ENCODE results near the gene SEMA4A.
"Not testable (repeated sequence)": the region's sequence is repeated elsewhere in the genome, so short reads cannot be mapped to it uniquely, and the experiment has no call there.

Gene SEMA4A

DNA sequence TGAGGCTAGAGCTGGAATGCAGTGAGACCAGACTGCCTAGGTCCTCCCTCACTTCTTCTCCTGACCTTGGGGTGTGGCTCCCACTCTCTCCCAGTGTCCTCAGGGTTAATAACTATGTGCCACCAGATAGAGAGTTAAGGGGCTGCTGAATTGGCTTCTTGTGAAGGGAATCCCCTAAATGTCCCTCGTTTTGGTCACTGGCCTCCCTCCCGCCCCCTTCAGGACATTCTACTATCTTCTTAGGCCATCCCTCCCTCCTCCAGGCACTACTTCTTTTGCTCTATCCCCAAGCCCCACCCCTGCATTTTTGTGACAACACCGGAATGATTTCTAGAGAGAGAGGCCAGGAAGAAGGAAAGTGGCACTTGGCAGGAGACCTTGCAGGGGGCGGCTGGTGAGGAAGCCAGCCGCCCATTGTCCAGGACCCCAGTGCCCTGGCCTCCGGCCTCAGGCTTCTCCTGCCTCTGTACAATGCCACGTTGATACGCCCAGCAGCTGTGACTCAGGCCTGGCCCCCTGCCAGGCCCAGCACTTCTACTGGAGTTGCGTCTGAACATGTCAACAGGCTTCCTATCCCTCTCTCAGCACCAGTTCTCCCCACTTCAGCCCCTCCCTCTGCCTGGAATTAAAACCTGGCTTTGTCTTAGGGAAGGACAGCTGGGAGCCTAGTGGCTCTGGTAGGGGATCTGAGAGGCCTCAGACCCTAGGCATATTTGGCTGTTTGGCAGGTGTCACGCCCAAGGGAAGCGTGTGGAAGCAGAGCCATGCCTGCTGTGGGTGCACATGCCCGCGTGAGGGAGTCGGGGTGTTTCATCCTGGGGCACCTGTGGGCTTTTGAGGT, 29.8 kb upstream of the SEMA4A start:
- H3F3A ChIP-seq (ENCODE audit: control insufficient read depth, insufficient read depth): peaks cover 3% of the 10 kb centered on the region; the same call in 1 of the 2 replicates
- H3K36me3 ChIP-seq (ENCODE audit: control insufficient read depth, low read length): no peaks in the 10 kb centered on the region
- H3K4me3 ChIP-seq (ENCODE audit: low read length): no peak overlapping the region
- 0 out of 2 replicates have a peak, but pooled peaks cover 2% of the 10 kb centered on the region for H3K27me3 ChIP-seq (ENCODE audit: control insufficient read depth, low read length)
- peak overlapping the region; percentile 43 for H3K4me2 ChIP-seq (ENCODE audit: low read length)
- H3K27ac ChIP-seq (ENCODE audit: low read depth, low read length): no peak overlapping the region
- H3K4me1 ChIP-seq (ENCODE audit: control insufficient read depth, low read length): peaks cover 35% of the 10 kb centered on the region
- no peaks in the 10 kb centered on the region for H3K9me2 ChIP-seq (replicated peaks; ENCODE audit: control insufficient read depth, low read length)
- TF ChIP-seq, protein P1, sequence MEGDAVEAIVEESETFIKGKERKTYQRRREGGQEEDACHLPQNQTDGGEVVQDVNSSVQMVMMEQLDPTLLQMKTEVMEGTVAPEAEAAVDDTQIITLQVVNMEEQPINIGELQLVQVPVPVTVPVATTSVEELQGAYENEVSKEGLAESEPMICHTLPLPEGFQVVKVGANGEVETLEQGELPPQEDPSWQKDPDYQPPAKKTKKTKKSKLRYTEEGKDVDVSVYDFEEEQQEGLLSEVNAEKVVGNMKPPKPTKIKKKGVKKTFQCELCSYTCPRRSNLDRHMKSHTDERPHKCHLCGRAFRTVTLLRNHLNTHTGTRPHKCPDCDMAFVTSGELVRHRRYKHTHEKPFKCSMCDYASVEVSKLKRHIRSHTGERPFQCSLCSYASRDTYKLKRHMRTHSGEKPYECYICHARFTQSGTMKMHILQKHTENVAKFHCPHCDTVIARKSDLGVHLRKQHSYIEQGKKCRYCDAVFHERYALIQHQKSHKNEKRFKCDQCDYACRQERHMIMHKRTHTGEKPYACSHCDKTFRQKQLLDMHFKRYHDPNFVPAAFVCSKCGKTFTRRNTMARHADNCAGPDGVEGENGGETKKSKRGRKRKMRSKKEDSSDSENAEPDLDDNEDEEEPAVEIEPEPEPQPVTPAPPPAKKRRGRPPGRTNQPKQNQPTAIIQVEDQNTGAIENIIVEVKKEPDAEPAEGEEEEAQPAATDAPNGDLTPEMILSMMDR (IDR thresholded peaks at IDR 0.05; ENCODE audit: low read depth, low read length, poor library complexity, severe bottlenecking): peak; percentile 29
- no peak for TF ChIP-seq EZH2phosphoT487 (IDR thresholded peaks at IDR 0.05; ENCODE audit: borderline replicate concordance, low read length)
- H3K79me2 ChIP-seq (ENCODE audit: control insufficient read depth, low read length): no peaks in the 10 kb centered on the region
- no peaks in the 10 kb centered on the region for H3K9me3 ChIP-seq (ENCODE audit: control insufficient read depth, insufficient read depth, low read length)
- H4K20me1 ChIP-seq (ENCODE audit: control insufficient read depth, insufficient read depth, low read depth, low read length): no peaks in the 10 kb centered on the region

DNA sequence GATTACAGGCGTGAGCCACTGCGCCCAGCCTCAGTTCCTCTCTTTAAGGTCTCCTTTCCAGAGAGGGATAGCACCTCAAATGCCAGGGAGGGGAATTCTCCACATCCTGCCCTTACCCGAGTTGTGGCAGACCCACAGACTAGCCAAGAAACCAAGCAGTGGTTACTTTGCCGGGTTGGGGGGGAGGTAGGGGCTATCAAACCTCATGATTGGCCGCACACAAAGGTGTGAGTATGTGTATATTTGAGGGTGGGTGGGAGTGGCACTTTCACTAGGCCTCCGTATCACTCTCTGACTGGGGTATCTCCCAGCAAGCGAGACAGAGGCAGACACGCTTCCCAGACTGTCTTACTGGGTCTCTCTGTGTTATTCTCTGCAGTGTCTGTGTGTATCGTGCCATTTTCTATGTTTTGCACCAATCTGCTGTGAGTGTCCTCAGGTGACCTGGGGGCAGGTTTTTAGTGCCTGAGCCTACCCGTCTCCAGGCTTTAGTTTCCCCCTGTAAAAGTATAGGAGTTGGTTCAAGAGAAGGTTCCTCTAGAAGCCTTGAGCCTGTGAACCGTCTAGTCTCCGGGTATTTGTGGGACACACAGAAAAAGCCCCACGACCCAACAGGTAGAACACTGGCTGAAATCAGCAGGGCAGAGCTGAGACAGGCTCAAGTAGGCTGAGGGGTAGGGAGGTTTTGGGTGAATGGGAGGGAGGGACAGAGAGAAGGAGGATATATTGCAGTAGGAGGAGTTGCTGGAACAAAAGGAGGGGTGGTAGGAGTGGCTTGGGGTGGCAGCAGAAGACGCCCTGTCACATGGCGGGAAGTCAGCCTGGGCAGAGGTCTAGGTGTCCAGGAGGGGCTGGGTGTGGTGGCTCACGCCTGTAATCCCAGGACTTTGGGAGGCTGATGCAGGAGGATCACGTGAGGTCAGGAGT, 28.6 kb upstream of the SEMA4A start:
- Histone ChIP-seq H3K4me1 (ENCODE audit: control insufficient read depth, low read length) (peaks cover 35% of the 10 kb centered on the region), H3K79me2 (ENCODE audit: control insufficient read depth, low read length) (no peaks in the 10 kb centered on the region), H3K27me3 (ENCODE audit: control insufficient read depth, low read length) (0 out of 2 replicates have a peak, but pooled peaks cover 2% of the 10 kb centered on the region), H3K36me3 (ENCODE audit: control insufficient read depth, low read length) (no peaks in the 10 kb centered on the region), H3K4me2 (ENCODE audit: low read length) (no peak overlapping the region), H4K20me1 (ENCODE audit: control insufficient read depth, insufficient read depth, low read depth, low read length) (no peaks in the 10 kb centered on the region), H3K4me3 (ENCODE audit: low read length) (no peak overlapping the region), H3F3A (ENCODE audit: control insufficient read depth, insufficient read depth) (peaks cover 3% of the 10 kb centered on the region; the same call in 1 of the 2 replicates), H3K9me3 (ENCODE audit: control insufficient read depth, insufficient read depth, low read length) (no peaks in the 10 kb centered on the region), H3K9me2 (replicated peaks; ENCODE audit: control insufficient read depth, low read length) (no peaks in the 10 kb centered on the region), H3K27ac (ENCODE audit: low read depth, low read length) (no peak overlapping the region)
- TF ChIP-seq, protein P1 (IDR thresholded peaks at IDR 0.05; ENCODE audit: low read depth, low read length, poor library complexity, severe bottlenecking): no peak
- no peak for TF ChIP-seq EZH2phosphoT487 (IDR thresholded peaks at IDR 0.05; ENCODE audit: borderline replicate concordance, low read length)

DNA sequence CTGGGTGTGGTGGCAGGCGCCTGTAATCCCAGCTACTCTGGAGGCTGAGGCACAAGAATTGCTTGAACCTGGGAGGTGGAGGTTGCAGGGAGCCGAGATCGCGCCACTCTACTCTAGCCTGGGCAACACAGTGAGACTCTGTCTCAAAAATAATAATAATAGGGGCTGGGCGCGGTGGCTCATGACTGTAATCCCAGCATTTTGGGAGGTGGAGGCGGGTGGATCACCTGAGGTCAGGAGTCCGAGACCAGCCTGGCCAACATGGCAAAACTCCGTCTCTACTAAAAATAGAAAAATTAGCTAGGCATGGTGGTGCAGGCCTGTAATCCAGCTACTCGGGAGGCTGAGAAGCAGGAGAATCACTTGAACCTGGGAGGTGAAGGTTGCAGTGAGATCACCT, 27.8 kb upstream of the SEMA4A start:
- H3K4me1 ChIP-seq (ENCODE audit: control insufficient read depth, low read length): peaks cover 35% of the 10 kb centered on the region
- not testable (repeated sequence) for H3K9me3 ChIP-seq (ENCODE audit: control insufficient read depth, insufficient read depth, low read length); H3K36me3 ChIP-seq (ENCODE audit: control insufficient read depth, low read length); H3K27ac ChIP-seq (ENCODE audit: low read depth, low read length); H3F3A ChIP-seq (ENCODE audit: control insufficient read depth, insufficient read depth); H3K27me3 ChIP-seq (ENCODE audit: control insufficient read depth, low read length); H3K4me3 ChIP-seq (ENCODE audit: low read length); H3K9me2 ChIP-seq (replicated peaks; ENCODE audit: control insufficient read depth, low read length); H4K20me1 ChIP-seq (ENCODE audit: control insufficient read depth, insufficient read depth, low read depth, low read length); H3K4me2 ChIP-seq (ENCODE audit: low read length); H3K79me2 ChIP-seq (ENCODE audit: control insufficient read depth, low read length)

Data from DOHH2 (cell line).